Activated CD4-positive, alpha-beta memory T cell treated with anti-CD3 and anti-CD28 coated beads for 36 hours (primary cell): ENCODE results near the gene PCSK6. TPM values are rescaled to one million over a fixed set of nuclear protein-coding genes. Genes with fewer than 3 reads are reported as not detected.

Experiments used
- CTCF ChIA-PET: fragments of 350-600 bp; sonication (Branson Sonifier 250); formaldehyde crosslinking; loops from one replicate; lab custom pipeline; 2021; ENCODE audit warnings: antibody characterized with exemption, inconsistent platforms; lab: Charles Lee
- POLR2A ChIA-PET: fragments of 350-600 bp; sonication (Branson Sonifier 250); formaldehyde crosslinking; loops from one replicate; lab custom pipeline; 2021; ENCODE audit warnings: antibody characterized with exemption; lab: Charles Lee
- DNase-seq: peaks from one replicate; pipeline ENCODE4 v3.0.0-alpha.2; 2020
- H3K27ac Mint-ChIP-seq: one replicate; pipeline ENCODE4 v1.8.0; 2021; ENCODE audit warnings: mixed read lengths
- H3K27me3 Mint-ChIP-seq: one replicate; pipeline ENCODE4 v1.8.0; 2021; ENCODE audit warnings: mixed read lengths
- H3K36me3 Mint-ChIP-seq: one replicate; pipeline ENCODE4 v1.8.0; 2021; ENCODE audit warnings: mixed read lengths
- H3K4me1 Mint-ChIP-seq: one replicate; pipeline ENCODE4 v1.8.0; 2021; ENCODE audit warnings: low read depth, mixed read lengths
- H3K4me3 Mint-ChIP-seq: one replicate; pipeline ENCODE4 v1.8.0; 2021; ENCODE audit warnings: mild to moderate bottlenecking, mixed read lengths
- H3K9me3 Mint-ChIP-seq: one replicate; pipeline ENCODE4 v1.8.0; 2021; ENCODE audit warnings: mixed read lengths
- intact Hi-C: fragments of 100-400 bp; cut with micrococcal nuclease; formaldehyde crosslinking; loops from one replicate; pipeline ENCODE4 v1.15.1; 2023
- total RNA-seq, 2 experiments: library from RNA; stranded (reverse); gene quantifications; one replicate each; pipeline ENCODE4 v1.2.3, GENCODE V29; 2021

PCSK6 gene
- total RNA-seq, 2 experiments from 2014 or later: 0.24 to 0.58 TPM

DNA sequence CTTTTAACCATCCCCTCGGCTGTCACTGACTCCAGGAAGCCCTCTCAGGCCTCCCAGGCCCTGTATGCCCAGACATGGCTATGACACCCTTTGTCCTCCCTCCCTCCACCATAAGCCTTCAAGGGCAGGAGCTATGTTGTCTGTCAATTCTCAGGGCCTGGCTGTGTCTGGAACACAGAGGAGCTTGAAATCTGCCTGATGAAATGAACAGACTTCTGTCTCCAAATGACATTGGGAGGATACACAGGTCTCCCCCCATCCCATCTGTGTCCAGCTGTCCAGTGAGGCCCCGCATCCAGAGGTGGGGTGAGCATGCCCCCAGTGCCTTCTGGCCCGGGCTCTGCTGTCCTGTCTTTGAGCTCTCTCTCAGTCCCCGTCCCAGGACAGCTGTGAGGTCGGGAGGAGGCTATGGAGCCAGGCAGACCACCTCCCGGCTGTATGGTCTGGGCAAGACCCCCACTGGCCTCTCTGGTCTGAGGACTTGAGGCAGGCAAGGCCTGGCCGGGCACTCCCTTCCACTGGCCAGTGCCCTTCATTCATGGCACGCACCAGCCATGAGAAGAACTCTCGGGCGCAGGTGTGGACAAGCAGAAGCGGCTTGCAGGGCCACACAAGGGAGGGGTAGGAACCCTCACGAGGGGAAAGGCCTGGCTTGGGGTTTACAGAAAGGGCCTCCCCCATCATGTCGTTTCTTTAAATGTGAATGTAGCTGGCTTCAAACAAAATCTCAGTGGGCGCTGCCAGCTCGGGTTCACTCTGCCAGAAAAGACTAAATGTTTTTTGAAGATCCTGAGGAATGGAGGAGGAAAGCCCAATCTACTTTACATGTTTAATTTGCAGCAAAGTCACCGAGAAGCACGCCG lies 38.9 kb downstream of the PCSK6 start:
- Mint-ChIP-seq H3K4me3 (no peak overlapping the region), H3K9me3 (no peaks in the 10 kb centered on the region), H3K27ac (no peak overlapping the region), H3K27me3 (peaks cover 23% of the 10 kb centered on the region), H3K4me1 (peaks cover 3% of the 10 kb centered on the region), H3K36me3 (no peaks in the 10 kb centered on the region)
- ChIA-PET POLR2A (no interaction called here), CTCF (no interaction called here)
- intact Hi-C loops: no loop called here
- DNase-seq: no peak

- intact Hi-C loops: no loop called here
- Mint-ChIP-seq H3K4me3 (no peak overlapping the region), H3K27ac (no peak overlapping the region), H3K4me1 (no peaks in the 10 kb centered on the region), H3K36me3 (no peaks in the 10 kb centered on the region), H3K9me3 (no peaks in the 10 kb centered on the region), H3K27me3 (peaks cover 26% of the 10 kb centered on the region)
- no peak for DNase-seq
- POLR2A ChIA-PET: no interaction called here
- CTCF ChIA-PET: no interaction called here
Measured at GRCh38 chr15:101449471-101450402, 39.8 kb downstream of the PCSK6 start.

DNA sequence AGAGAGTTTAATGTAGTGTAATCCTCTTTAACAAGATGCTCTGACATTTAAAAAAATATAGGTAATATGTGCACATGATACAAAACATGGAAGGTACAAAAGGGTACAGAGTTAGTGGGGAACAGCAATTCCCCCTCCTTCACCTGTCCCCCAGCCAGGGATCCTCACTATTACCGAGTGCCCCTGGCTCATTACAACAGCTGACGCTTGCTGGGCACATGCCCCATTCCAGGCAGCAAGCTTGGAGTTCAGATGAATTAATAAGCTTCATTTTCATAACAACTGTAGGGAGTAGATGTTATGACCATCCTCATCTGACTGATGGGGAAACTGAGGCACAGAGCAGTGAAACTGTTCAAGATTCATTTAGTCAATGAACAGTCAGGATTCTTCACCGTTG lies 41.2 kb downstream of the PCSK6 start:
- H3K36me3 Mint-ChIP-seq: no peaks in the 10 kb centered on the region
- H3K4me1 Mint-ChIP-seq: no peaks in the 10 kb centered on the region
- peaks cover 25% of the 10 kb centered on the region for H3K27me3 Mint-ChIP-seq
- no peak for DNase-seq
- H3K9me3 Mint-ChIP-seq: peaks cover 2% of the 10 kb centered on the region
- intact Hi-C loops: no loop called here
- ChIA-PET CTCF (no interaction called here), POLR2A (no interaction called here)
- H3K27ac Mint-ChIP-seq: no peak overlapping the region
- no peak overlapping the region for H3K4me3 Mint-ChIP-seq

DNA sequence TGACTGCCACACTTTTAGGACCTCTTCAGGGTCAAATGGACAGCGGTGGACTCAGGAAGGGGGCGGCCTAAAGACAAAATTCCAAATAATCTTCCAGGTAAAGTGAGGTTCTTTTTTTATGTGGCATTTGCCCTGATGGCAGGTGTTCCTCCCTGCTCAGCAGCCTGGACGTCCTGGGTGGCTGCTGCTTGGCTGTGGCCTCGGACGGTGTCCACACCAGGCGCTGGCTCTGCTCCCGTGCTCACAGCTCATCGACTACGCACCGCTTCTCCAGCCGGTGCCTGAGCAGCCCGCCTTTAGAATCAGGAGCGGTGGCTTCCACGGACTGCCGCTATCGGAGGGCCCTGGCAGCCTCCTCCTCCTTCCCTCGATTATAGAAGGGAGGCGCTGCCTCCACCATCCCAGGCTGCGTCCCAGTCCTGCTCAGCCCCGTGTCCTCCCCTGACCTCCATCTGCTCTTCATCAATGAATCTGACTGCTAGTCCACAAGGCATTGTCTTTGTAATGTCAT lies 41.9 kb downstream of the PCSK6 start:
- Mint-ChIP-seq H3K4me1 (no peaks in the 10 kb centered on the region), H3K9me3 (peaks cover 2% of the 10 kb centered on the region), H3K36me3 (no peaks in the 10 kb centered on the region), H3K4me3 (no peak overlapping the region), H3K27me3 (peaks cover 23% of the 10 kb centered on the region), H3K27ac (no peak overlapping the region)
- CTCF ChIA-PET: no interaction called here
- DNase-seq: no peak
- intact Hi-C loops: no loop called here
- POLR2A ChIA-PET: no interaction called here

DNA sequence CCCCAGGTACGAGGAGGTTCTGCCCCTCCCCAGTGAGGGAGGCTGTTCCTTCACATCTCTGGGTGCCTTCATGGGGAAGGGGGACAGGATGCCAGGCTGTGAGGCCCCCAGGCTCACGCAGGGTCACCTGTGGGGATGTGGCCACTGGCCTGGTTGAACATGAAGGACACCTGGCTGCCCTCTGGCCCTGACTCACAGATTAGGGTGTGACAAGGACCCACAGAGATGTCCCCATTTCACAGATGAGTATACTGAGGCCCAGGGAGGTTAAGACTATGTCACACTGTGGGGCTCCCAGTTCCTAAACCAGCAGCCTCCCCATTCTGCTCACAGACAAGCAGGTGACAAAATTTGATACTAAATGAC lies 42.4 kb downstream of the PCSK6 start:
- no peaks in the 10 kb centered on the region for H3K4me1 Mint-ChIP-seq
- CTCF ChIA-PET: no interaction called here
- no peak overlapping the region for H3K4me3 Mint-ChIP-seq
- DNase-seq: no peak
- POLR2A ChIA-PET: no interaction called here
- intact Hi-C loops: no loop called here
- H3K9me3 Mint-ChIP-seq: peaks cover 2% of the 10 kb centered on the region
- no peaks in the 10 kb centered on the region for H3K36me3 Mint-ChIP-seq
- no peak overlapping the region for H3K27ac Mint-ChIP-seq
- peaks cover 19% of the 10 kb centered on the region for H3K27me3 Mint-ChIP-seq

GRCh38 chr15:101446518-101447167 lies 42.9 kb downstream of the PCSK6 start:
- no peak overlapping the region for H3K27ac Mint-ChIP-seq
- peaks cover 16% of the 10 kb centered on the region for H3K27me3 Mint-ChIP-seq
- H3K4me1 Mint-ChIP-seq: no peaks in the 10 kb centered on the region
- POLR2A ChIA-PET: no interaction called here
- H3K4me3 Mint-ChIP-seq: no peak overlapping the region
- DNase-seq: peak; percentile 23
- peaks cover 2% of the 10 kb centered on the region for H3K9me3 Mint-ChIP-seq
- H3K36me3 Mint-ChIP-seq: no peaks in the 10 kb centered on the region
- intact Hi-C loops: no loop called here
- CTCF ChIA-PET: no interaction called here

DNA sequence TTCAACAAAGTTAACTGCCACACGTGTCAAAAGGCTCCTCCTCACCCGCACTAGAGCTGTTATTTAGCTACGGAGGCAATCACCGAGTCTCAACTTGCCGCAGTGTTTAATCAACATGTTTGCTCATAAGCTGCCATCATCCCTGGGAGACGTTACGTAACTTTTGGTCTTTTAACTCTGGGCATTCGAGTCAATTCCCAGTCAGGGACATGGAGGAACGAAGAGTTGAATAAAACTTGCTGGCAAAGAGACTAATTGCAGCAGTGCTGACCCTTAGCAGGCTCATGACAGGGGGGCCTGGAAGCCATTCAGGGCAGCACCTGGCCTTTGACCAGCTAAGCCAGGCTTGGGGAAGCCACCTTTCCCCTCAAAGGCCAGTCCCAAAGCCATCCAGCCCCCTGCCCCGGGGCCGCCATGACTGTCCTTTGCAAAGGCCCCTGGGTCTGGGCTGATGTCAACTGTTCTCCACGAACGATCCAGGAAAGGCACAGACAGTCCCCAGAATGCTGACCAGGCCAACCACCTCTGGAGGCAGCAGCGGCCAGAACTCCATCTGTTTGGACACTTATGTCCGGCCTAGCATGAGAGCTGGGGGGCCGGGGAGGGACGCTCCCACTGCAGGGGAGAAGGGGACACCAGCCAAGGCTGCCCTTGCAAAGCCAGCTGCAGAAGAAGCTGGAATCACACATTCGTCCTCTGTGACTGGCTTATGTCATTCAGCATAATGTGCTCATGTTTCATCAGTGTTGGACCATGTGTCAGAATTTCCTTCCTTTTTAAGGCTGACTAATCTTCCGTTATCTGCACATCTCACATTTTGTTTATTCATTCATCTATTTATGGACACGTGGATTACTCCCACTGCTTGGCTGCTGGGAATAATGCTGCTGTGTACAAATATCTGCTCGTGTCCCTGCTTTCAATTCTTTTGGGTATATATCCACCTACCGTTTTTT lies 43.7 kb downstream of the PCSK6 start:
- H3K27ac Mint-ChIP-seq: no peak overlapping the region
- POLR2A ChIA-PET: no interaction called here

GRCh38 chr15:101444807-101445508 lies 44.5 kb downstream of the PCSK6 start:
- Mint-ChIP-seq H3K9me3 (peaks cover 2% of the 10 kb centered on the region), H3K36me3 (no peaks in the 10 kb centered on the region), H3K4me1 (peaks cover 2% of the 10 kb centered on the region), H3K27me3 (peaks cover 5% of the 10 kb centered on the region), H3K4me3 (no peak overlapping the region), H3K27ac (no peak overlapping the region)
- intact Hi-C loops: no loop called here
- DNase-seq: no peak
- POLR2A ChIA-PET: no interaction called here
- CTCF ChIA-PET: no interaction called here

More for the DNA sequence above, 43.7 kb downstream of the PCSK6 start:
- H3K9me3 Mint-ChIP-seq: peaks cover 2% of the 10 kb centered on the region
- CTCF ChIA-PET: no interaction called here
- intact Hi-C loops: no loop called here
- H3K4me1 Mint-ChIP-seq: peaks cover 2% of the 10 kb centered on the region
- no peaks in the 10 kb centered on the region for H3K36me3 Mint-ChIP-seq
- H3K4me3 Mint-ChIP-seq: no peak overlapping the region
- DNase-seq: no peak
- H3K27me3 Mint-ChIP-seq: peaks cover 9% of the 10 kb centered on the region

- intact Hi-C loops: no loop called here
- CTCF ChIA-PET: no interaction called here
- Mint-ChIP-seq H3K4me3 (no peak overlapping the region), H3K27me3 (peaks cover 5% of the 10 kb centered on the region), H3K27ac (no peak overlapping the region), H3K4me1 (peaks cover 2% of the 10 kb centered on the region), H3K9me3 (peaks cover 2% of the 10 kb centered on the region), H3K36me3 (no peaks in the 10 kb centered on the region)
- no peak for DNase-seq
- POLR2A ChIA-PET: no interaction called here
Measured at GRCh38 chr15:101444015-101444414, 45.5 kb downstream of the PCSK6 start.

GRCh38 chr15:101442272-101442671 lies 47.2 kb downstream of the PCSK6 start:
- H3K36me3 Mint-ChIP-seq: no peaks in the 10 kb centered on the region
- intact Hi-C loops: no loop called here
- H3K4me3 Mint-ChIP-seq: no peak overlapping the region
- peaks cover 2% of the 10 kb centered on the region for H3K9me3 Mint-ChIP-seq
- ChIA-PET CTCF (no interaction called here), POLR2A (no interaction called here)
- H3K27ac Mint-ChIP-seq: no peak overlapping the region
- H3K27me3 Mint-ChIP-seq: peaks cover 5% of the 10 kb centered on the region
- H3K4me1 Mint-ChIP-seq: peaks cover 2% of the 10 kb centered on the region
- no peak for DNase-seq

DNA sequence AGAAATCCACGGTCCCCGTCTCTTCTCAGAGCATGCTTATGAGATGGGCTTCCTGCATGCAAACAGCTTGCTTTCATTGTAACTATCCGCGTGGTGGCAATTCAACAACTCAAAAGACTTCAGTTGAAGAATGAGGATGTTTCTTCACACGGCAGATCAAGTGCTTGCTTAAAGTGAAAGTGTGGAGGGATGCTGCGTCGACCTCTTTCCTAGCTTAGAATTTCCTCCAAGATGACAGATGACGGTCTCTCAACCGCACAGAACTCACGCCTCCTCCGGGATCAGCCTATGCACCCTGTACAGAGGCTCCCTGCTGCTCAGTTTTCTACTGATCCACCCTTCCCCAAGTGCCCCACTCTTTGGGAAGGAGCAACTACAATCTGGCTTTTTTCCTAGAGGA lies 47.8 kb downstream of the PCSK6 start:
- POLR2A ChIA-PET: no interaction called here
- CTCF ChIA-PET: no interaction called here
- DNase-seq: no peak
- H3K9me3 Mint-ChIP-seq: peaks cover 2% of the 10 kb centered on the region
- intact Hi-C loops: no loop called here
- H3K27ac Mint-ChIP-seq: no peak overlapping the region
- H3K4me3 Mint-ChIP-seq: no peak overlapping the region
- no peaks in the 10 kb centered on the region for H3K36me3 Mint-ChIP-seq
- H3K27me3 Mint-ChIP-seq: peaks cover 5% of the 10 kb centered on the region
- peaks cover 2% of the 10 kb centered on the region for H3K4me1 Mint-ChIP-seq
